Measurements from ENCODE around the gene S100A7A. TPM values are rescaled to one million over a fixed set of nuclear protein-coding genes. Genes with fewer than 3 reads are reported as not detected.

The S100A7A gene
- not detected for total RNA-seq

GRCh38 chr1:153415850-153416570 is at the start of gene S100A7A:
S100A7A (plus strand) TSS chr1:153416520; CDS start chr1:153418083, 1,563 bp downstream.
- no peak for DNase-seq

GRCh38 chr1:153367090-153367489 is 49.2 kb upstream of the S100A7A start:
- DNase-seq = no peak

GRCh38 chr1:153368495-153368894 is 47.8 kb upstream of the S100A7A start:
- DNase-seq = no peak

DNA sequence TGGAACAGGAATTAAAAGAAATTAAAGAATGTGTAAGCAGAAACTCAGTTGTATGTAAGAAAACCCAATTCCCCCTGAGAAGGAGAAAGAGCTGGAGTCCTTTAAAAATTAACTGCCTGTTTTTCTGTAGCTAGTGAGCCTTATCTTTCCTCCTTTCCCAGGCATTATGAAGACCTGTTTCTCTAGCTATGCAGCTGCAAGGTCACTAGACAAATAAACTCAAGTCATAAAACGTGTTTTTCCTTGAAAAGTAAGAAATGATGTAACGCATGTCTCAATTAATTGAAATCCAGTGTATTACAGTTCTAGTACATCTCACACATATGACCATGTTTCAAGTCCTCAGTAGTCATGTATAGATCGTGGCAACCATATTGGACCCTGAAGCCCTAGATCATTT is 46.2 kb upstream of the S100A7A start:
- no peak for DNase-seq

- no peak for DNase-seq
Observed at GRCh38 chr1:153371231-153371630, 45.1 kb upstream of the S100A7A start.

GRCh38 chr1:153372571-153372970 is 43.7 kb upstream of the S100A7A start:
- no peak for DNase-seq

- no peak for DNase-seq
Observed at GRCh38 chr1:153374071-153374470, 42.2 kb upstream of the S100A7A start.

DNA sequence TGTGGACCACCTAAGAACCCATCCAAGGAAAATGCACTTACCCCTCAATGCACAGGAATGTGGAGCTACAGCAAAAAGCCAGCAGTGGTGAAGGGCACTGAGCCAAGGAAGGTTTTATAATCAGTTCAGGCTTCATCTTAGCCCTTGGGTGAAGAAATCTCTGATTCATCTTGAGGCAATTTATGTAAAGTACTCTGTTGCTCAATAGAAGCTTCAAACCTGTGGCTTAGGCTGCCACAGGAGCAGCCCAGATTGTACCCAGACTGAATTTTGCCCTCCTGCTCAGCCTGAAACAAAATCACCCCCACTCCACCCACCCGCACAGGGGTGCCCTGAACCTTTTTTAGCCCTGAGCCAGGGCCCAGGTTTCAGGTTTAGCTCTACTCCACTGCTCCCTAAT is 40.8 kb upstream of the S100A7A start, which contains the start of gene S100A12:
Gene S100A12 (minus strand): TSS at position 111 of the 400 bp plus-strand sequence. CDS start 1,029 bp downstream, outside the sequence.
- no peak for DNase-seq

DNA sequence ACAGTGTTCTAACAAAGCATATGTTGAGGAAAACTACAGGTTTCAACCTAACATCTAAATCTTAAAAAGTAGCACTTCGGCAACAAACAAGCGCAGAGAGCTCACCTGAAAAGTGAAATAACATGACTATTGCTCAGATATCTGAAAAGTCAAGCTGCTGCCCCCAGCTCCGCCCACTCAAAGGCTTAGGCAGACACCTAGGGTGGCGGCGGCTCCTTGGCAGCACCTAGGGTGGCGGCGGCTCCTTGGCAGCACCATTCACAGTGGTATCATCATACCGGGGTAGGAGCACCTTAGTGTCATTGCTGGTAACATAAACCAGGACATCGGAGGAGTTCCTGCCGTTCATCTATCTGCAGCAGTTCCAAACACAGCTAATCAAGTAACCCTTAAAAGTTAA is 36.7 kb upstream of the S100A7A start:
- DNase-seq = no peak

DNA sequence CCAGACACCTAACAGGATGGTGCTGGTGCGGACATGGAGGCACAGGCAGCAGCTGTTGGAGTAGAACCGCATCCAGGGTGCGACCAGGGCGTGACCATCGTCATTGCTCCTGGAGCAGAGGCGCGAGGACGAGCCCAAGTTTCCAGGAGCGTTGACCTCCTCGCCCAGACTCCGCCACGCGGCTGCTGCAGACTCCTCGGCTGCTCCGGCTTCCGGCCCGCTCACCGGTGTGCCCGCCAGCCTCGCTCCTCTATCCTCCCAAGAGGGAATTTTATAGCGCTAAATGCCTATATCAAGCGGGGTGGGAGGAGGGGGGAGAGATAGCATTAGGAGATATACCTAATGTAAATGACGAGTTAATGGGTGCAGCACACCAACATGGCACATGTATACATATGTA is 35.6 kb upstream of the S100A7A start:
- DNase-seq = no peak

- no peak for DNase-seq
Observed at GRCh38 chr1:153384958-153385580, 31.3 kb upstream of the S100A7A start.

DNA sequence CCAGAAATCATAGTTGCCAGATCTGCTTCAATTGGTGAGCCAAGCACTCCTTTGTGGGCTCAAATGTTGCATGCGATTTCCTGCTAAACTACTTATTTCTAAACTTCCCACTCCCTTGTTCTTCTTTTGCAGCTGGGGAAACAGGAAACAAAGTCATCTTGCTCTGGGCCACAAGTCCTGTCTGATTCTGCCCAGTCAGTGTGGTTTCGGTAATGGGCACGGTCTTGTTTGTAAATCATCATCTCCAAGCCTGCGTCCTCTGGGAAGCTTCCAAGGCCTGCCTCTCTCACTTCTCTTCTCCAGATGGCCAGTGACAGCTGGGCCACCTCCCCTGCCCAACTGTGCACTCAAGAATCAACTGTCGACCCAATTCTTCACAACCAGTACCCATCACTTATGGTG is 29.8 kb upstream of the S100A7A start:
- no peak for DNase-seq

DNA sequence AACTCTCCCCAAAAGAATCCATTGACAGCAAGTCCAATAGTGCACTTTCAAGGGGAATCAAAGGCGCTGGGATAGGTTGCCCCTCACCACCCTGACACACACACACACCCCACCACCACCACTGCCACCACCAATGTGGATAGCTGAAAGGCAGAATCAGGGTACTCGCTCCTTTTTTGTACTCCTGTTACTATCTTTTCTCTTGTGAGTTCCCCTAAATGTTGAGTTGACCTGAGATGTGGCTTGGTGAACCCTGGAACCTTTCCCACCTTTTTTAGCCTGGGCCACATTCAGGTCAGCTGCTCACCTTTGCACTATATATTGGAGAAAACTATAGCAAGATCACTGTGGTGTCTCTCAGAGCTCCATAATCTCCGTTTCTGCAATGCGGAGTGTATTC is 29.3 kb upstream of the S100A7A start:
- no peak for DNase-seq

DNA sequence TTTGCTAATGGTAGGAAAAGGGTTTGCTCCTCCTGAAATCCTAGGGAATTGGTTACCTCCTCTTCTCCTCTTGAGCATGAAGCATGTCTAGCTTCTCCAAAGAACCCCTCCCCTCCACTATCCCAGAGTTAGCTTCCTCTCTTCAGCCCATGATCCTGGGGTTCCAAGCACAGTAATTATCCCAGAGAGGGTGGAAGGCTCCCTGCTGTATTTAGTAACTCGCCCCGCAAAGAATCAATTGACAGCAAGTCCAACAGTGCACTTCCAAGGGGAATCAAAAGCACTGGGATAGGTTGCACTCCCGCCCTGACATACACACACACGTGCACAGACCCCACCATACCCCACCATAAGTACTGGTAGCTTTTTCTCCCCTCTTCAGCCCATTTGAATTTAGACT is 28.5 kb upstream of the S100A7A start:
- DNase-seq = no peak

DNA sequence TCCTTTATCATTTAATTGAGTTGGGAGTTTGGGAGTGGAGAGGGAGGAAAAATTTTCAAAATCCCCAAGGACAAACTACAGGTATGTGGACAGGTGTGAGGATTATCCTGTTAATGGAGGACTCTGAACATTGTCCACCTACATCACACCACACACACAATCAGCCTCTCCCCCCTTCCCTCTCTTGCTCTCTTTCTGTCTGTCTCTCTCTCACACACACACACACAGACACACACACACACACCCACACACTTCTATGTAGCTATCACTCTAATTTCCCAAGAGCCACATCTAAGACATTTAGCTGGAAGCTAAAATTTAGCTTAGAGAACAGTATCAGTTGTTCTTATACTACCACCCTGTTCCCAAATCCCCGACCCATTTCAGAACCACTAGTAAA is 26.9 kb upstream of the S100A7A start:
- DNase-seq = no peak

DNA sequence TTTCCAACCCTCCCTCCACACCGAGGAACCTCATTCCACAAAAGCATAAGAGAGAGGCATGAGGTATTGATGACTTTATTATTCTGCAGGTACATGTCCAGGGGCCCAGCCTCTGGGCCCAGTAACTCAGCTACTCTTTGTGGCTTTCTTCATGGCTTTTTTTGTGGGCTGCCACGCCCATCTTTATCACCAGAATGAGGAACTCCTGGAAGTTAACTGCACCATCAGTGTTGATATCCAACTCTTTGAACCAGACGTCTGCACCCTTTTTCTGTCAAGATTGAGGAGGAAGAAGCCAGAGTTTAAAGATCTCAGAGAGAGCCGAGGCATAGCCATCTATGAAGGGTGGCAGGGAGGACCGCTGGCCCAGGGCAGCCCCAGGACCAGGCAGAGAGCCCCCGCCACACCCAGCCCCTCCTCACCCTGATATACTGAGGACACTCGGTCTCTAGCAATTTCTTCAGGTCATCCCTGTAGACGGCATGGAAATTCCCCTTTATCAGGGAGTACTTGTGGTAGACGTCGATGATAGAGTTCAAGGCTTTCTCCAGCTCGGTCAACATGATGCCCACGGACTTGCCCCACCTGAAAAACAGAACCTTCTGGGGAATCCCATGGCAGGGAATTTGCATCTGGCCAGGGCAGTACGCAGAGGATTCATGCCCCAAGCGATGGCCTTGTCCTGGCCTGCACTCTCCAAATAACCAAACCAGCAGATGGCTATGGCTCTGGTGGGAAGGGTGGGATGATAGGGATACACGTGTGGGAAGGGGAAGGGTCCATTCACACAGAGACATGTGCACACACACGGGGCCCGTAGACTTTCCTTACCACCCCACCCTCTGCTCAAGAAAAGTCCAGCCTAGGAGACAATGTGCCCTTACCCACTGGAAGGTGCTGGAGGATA is 26.1 kb upstream of the S100A7A start:
- DNase-seq = no peak

DNA sequence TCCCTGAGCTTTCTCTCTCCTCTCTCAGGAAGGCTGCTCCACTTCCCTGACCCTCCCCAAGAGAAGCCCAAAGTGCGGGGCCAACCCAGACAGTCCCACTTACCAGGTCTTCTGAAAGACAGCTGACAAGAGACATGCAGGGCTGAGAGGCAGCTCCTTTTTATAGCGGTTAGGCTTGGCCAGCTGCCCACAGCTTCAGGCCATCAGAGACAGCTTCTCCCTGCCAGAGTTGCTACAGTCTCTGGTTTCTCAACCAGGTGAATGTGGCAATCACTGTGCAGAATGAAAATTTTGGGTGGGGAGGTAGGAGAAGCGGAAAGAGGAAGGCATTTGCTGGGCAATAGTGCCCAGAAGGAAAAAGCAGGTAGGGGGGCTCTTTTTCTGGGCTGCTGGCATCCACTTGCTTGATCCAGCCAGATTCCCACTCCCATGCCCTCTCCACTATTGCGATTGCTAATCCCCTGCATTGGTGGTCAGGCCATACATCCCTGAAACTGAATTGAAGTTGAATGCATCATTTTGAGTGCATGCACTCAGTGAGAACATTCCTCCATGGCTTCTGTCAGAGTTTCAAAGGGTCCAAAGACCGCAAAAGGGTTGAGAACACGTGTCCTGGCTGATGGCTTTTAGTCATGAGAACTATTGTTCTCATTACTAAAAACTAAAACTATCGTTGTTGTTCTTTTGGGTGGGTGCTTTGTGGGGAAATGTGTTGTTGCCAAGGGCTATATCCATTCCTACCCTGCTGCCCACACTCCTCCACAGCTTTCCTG is 25.2 kb upstream of the S100A7A start, which contains the start of gene S100A8:
Gene S100A8 (minus strand): TSS at position 136 of the 773 bp plus-strand sequence. CDS start 538 bp downstream, outside the sequence.
- no peak for DNase-seq

GRCh38 chr1:153392258-153392657 is 24.1 kb upstream of the S100A7A start:
- no peak for DNase-seq

DNA sequence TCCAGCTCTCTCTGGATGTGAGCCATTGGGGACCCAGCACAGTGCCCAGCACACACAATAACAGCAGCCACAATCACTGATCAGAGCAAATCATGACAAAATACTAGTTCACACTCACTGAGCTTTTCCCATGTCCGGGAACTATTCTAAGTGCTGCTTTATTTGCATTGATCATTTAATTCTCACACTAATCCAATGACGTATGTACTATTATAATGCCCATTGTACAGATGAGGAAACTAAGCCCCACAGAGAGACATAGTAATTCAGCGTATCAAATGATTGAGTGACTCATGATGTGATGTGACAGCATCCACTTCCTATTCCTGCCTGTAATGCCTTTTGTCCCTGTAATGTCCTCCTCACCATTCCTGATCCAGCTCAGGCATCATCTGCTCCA is 23.5 kb upstream of the S100A7A start:
- DNase-seq = no peak

DNA sequence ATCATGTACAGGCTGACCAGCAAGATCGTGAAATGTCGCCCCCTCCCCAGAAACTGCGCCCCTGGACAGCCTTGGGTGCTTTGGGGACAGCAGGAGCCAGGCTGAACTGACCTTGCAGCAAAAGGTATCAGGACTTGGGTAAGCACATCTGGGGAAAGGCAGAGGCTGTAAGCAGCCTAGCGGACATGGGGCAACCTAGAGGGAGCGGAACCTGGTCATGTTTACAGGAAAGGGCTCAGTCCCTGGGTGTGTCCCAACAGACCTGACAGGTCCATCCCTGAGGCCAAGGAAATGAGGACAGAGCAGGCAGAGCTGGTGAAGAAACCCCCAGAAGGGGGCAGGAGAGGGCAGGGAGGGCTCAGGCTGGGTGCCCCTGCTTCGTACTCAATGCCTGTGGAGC is 22.4 kb upstream of the S100A7A start:
- no peak for DNase-seq

DNA sequence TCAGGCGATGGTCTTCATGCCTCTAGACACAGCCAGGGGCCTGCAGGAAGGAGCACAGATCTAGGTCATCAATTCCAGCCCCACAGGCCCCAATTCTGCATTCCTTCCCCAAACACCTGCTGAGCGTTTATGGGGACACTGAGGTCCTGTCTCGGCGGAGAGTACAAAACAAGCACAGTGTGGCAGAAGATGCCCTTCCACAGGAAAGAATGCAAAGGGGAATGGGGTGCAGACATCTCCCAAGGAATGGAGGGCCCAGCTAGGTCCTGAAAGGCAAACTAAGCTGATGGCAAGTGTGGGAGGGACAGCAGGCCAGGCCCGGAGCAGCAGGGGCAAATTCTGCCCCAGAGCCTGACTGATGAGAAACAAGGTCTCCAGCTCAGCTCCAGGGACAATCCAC is 21.9 kb upstream of the S100A7A start:
- DNase-seq = no peak

DNA sequence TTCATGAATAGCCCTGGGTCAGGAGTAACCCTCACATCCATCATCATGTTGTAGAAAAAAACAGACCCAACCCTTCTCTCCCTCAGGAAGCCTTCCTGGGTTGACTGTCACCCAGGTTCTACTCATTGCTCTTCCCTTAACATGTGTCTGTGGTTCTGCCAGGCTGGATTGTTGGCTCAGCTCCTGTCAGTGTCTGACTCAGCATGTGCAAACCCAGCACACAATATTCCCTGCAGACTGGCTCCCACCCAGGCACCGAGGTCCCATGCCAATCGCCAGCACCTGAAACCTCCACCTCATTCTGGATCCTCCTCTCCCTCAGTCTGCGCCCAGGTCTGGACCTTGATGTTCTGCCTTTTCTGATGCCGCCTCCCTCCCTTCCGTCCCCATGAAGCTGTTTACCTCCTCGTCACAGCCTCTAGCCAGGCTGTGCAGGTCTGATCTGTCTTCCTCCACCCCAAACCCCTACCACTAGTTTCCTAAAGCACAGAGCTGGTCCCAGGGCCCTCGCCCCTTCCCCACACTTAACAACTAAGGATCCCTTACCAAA is 21.1 kb upstream of the S100A7A start:
- DNase-seq = no peak

All from occipital lobe (tissue), 2 donors.